Spinal cord (tissue), 10 donors: Measurements from ENCODE around the gene TRERF1. TPM values are rescaled to one million over a fixed set of nuclear protein-coding genes. Genes with fewer than 3 reads are reported as not detected.

Source experiments
- DNase-seq, 6 donors: peaks; one replicate each; pipeline versions ENCODE4 v3.0.0 to v3.0.0-alpha.2; 2013 to 2015; ENCODE audit warnings: low spot score in 6 of 6, low read depth in 4 of 6
- H3K27ac ChIP-seq: one replicate; pipeline ENCODE4 v1.5.1; 2013; ENCODE audit warnings: low read depth, low read length, control low read depth
- H3K27me3 ChIP-seq: one replicate; pipeline ENCODE4 v1.6.1; 2013; ENCODE audit warnings: low read length; ENCODE audit not compliant: control insufficient read depth, insufficient read depth
- H3K36me3 ChIP-seq: one replicate; pipeline ENCODE4 v1.6.1; 2013; ENCODE audit warnings: low read length; ENCODE audit not compliant: control insufficient read depth, insufficient read depth
- H3K4me1 ChIP-seq: one replicate; pipeline ENCODE4 v1.6.1; 2013; ENCODE audit warnings: low read length; ENCODE audit not compliant: control insufficient read depth, insufficient read depth
- H3K4me3 ChIP-seq: one replicate; pipeline ENCODE4 v1.5.1; 2013; ENCODE audit warnings: low read depth, low read length, control low read depth
- H3K9me3 ChIP-seq: one replicate; pipeline ENCODE4 v1.6.1; 2013; ENCODE audit warnings: low read length; ENCODE audit not compliant: control insufficient read depth, insufficient read depth
- WGBS: methylation state at CpG from one replicate; pipeline ENCODE4 v1.1.5; 2013; ENCODE audit warnings: missing lambda C conversion rate; ENCODE audit not compliant: insufficient coverage; 5-methylcytosine and 5-hydroxymethylcytosine counted together
- polyA plus RNA-seq, 2 donors: library from polyadenylated mRNA; unstranded; fragments of 120-200 nt; gene quantifications; one replicate each; pipeline ENCODE4 v1.2.1, GENCODE V29; 2013; ENCODE audit not compliant: insufficient read length in 2 of 2
- total RNA-seq, 2 donors: library from RNA; depleted of rRNA in 1 of 2; stranded (reverse); fragments of 120-200 nt in 1 of 2; fragments of >200 nt in 1 of 2; gene quantifications; one replicate each; pipeline versions ENCODE4 v1.2.3 to v1.2.4, GENCODE V29; 2013 to 2014
- donor health status: healthy.

Gene TRERF1
- total and polyA plus RNA-seq, 4 donors, result 4.8 to 9.4 (median 7.4) TPM

DNA sequence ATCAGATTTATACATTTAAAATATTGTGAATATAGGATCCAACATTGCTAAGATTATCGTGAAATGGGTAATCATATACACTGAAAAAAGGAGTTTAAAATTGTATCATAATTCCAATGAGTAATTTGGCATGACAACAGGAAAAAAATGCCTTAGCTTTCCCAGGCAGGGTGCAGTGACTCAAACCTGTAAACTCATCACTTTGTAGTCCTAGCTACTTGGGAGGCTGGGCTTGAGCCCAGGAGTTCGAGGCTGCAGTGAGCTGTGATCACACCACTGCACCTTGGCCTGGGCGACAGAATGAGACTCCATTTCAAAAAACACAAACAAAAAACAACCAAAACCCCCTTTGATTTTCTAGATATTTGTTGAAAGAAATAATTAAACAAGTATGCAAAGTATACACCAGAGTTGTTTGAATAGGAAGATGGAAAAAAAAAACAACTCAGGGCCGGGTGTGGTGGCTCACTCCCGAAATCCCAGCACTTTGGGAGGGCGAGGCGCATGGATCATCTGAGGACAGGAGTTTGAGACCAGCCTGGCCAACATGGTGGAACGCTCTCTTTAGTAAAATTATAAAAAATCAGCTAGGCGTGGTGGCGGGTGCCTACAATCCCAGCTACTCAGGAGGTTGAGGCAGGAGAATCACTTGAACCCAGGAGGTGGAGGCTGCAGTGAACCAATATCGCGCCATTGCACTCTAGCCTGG lies 98.7 kb downstream of the TRERF1 start:
- WGBS, result 94% methylated on average over 7 of the region's 12 CpGs
- no peak for DNase-seq
- Histone ChIP-seq H3K9me3 (no peaks in the 10 kb centered on the region), H3K36me3 (no peaks in the 10 kb centered on the region), H3K27ac (no peak overlapping the region), H3K4me1 (no peaks in the 10 kb centered on the region), H3K4me3 (no peak overlapping the region), H3K27me3 (no peaks in the 10 kb centered on the region)

- WGBS, result 90% methylated on average over 2 of the region's 3 CpGs
- no peaks in the 10 kb centered on the region for H3K4me1 ChIP-seq
- no peak overlapping the region for H3K4me3 ChIP-seq
- no peaks in the 10 kb centered on the region for H3K9me3 ChIP-seq
- H3K27me3 ChIP-seq, result no peaks in the 10 kb centered on the region
- H3K36me3 ChIP-seq, result no peaks in the 10 kb centered on the region
- H3K27ac ChIP-seq, result no peak overlapping the region
- peak in 1 of 6 donors; percentile 46 for DNase-seq
These were observed 100.8 kb downstream of the TRERF1 start for GRCh38 chr6:42350911-42351310.

DNA sequence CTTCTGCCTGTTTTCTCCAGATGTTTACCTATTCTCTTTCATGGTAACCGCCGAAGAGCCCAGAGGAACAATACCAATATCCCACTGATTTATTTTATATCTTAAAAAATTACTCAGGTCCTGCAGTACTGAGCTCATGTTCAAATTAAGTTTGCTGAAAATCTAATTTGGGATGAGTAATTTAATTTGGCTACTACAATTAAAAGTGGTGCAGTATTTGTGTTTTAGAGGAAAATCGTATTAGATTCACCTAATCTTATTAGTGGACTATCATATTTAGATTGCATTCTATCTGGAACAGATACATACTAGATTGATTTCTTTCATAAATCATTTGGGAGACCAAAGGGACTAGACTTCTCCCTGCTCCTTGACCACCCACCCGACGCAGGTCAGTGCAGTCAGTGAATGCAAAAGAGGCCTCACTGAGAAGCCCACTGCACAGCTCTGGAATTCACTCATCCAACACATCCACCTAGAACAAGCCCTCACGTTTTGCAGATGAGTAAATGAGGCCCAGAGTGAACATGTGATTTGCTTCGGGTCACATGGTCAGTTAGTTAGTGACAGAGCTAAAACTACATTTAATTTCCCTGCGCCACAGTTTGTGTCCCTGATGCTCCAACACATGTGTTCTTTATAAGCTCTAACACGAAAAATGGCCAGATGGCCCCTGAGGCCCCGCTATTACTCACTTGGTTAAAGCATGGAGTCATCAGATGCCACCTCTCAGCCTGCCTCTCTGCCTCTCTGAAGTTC lies 101.8 kb downstream of the TRERF1 start:
- Histone ChIP-seq H3K36me3 (no peaks in the 10 kb centered on the region), H3K9me3 (no peaks in the 10 kb centered on the region), H3K4me1 (no peaks in the 10 kb centered on the region), H3K27ac (no peak overlapping the region), H3K27me3 (no peaks in the 10 kb centered on the region), H3K4me3 (no peak overlapping the region)
- DNase-seq, result peak in 1 of 6 donors; percentile 24
- 81% methylated on average over 3 of the region's 10 CpGs for WGBS

- no peak for DNase-seq
- Histone ChIP-seq H3K4me1 (no peaks in the 10 kb centered on the region), H3K36me3 (peaks cover 3% of the 10 kb centered on the region), H3K4me3 (no peak overlapping the region), H3K27ac (no peak overlapping the region), H3K9me3 (no peaks in the 10 kb centered on the region), H3K27me3 (no peaks in the 10 kb centered on the region)
- 72% methylated on average over 3 of the region's 7 CpGs for WGBS
These were observed 104.3 kb downstream of the TRERF1 start for GRCh38 chr6:42347456-42347855.

DNA sequence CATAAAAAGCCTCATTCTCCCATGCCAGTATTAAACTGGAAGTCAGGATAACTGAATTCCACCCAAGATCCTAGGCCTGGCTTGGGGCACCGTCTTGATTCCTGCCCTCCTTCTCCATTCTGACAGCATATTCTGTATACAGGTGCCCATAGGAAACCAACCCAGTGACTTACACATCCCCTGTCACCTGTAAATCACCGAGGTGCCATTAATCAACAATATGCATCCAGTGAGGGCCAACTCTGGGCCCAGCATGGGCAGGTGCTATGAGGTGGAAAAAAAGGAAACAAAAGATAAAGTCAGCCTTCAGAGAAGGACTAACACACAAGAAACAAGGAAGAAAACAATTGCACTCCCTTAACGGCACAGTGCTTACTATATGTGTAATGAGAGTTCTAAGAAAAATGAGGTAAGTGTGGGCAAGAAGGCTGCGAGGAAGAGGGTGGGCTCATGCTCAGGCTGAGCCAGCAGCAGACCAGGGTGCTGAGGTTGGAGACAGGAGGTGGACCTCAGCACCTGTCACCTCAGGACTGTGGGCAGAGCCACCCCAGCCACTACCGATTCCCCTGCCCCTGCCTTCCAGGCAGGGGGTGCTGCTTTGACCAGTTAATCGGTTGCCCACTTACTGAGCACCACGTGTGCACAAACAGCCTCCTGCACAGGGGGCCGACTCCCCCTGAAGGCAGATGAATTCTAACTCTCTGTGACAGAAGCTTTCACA lies 105.9 kb downstream of the TRERF1 start:
- Histone ChIP-seq H3K27me3 (no peaks in the 10 kb centered on the region), H3K4me1 (no peaks in the 10 kb centered on the region), H3K9me3 (no peaks in the 10 kb centered on the region), H3K4me3 (no peak overlapping the region), H3K27ac (no peak overlapping the region), H3K36me3 (peaks cover 3% of the 10 kb centered on the region)
- no peak for DNase-seq
- 76% methylated on average over 7 of the region's 8 CpGs for WGBS

GRCh38 chr6:42344756-42345155 lies 107.0 kb downstream of the TRERF1 start:
- no peaks in the 10 kb centered on the region for H3K9me3 ChIP-seq
- H3K36me3 ChIP-seq, result peaks cover 3% of the 10 kb centered on the region
- H3K27me3 ChIP-seq, result no peaks in the 10 kb centered on the region
- no peak for DNase-seq
- H3K4me3 ChIP-seq, result no peak overlapping the region
- WGBS, result no CpG with 5 or more reads among the region's 1 CpG
- no peak overlapping the region for H3K27ac ChIP-seq
- H3K4me1 ChIP-seq, result no peaks in the 10 kb centered on the region

GRCh38 chr6:42341771-42342553 lies 109.8 kb downstream of the TRERF1 start:
- peaks cover 2% of the 10 kb centered on the region for H3K4me1 ChIP-seq
- H3K27ac ChIP-seq, result no peak overlapping the region
- peak in 2 of 6 donors; percentile 10 to 72 for DNase-seq
- H3K4me3 ChIP-seq, result no peak overlapping the region
- no peaks in the 10 kb centered on the region for H3K27me3 ChIP-seq
- 94% methylated on average over 2 of the region's 3 CpGs for WGBS
- peaks cover 3% of the 10 kb centered on the region for H3K36me3 ChIP-seq
- no peaks in the 10 kb centered on the region for H3K9me3 ChIP-seq

DNA sequence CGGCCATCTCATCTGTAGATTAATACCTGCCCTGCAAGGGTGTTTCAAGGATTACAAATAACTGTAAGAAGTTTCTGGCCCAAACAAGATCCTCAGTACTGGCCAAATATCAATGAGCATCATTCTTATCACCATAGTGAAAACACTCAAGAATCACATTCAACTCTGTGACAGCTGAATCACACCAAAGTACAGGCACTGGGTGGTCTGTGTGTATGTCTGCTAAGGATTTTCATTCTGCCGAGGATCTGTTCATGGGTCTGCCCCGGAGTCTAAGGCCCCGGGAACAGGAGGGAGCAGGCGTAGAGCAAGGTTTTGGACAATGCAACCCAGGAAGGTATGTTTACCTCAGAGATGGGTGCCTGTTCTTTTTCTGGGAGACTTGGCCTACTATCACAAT lies 110.5 kb downstream of the TRERF1 start:
- H3K4me1 ChIP-seq, result peaks cover 3% of the 10 kb centered on the region
- no peaks in the 10 kb centered on the region for H3K9me3 ChIP-seq
- H3K27me3 ChIP-seq, result no peaks in the 10 kb centered on the region
- H3K27ac ChIP-seq, result no peak overlapping the region
- peaks cover 3% of the 10 kb centered on the region for H3K36me3 ChIP-seq
- 60% methylated on average over 4 of the region's 5 CpGs for WGBS
- no peak overlapping the region for H3K4me3 ChIP-seq
- no peak for DNase-seq

DNA sequence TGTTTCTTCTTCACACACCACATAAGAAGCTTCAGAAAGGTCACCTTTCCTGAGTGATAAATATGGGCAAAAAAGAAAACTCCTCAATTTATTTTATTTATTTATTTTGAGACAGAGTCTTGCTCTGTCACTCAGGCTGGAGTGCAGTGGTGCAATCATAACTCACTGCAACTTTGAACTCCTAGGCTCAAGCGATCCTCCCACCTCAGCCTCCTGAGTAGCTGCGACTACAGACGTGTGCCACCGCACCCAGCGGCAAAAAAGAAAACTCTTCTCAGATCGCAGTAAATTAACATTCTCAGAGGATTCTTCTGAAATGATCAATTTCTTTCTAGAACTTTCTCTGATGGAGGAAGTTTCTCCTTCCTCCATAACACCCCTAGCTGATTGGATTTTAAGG lies 111.2 kb downstream of the TRERF1 start:
- Histone ChIP-seq H3K9me3 (no peaks in the 10 kb centered on the region), H3K27ac (no peak overlapping the region), H3K4me3 (no peak overlapping the region), H3K27me3 (no peaks in the 10 kb centered on the region), H3K4me1 (peaks cover 3% of the 10 kb centered on the region), H3K36me3 (peaks cover 3% of the 10 kb centered on the region)
- 100% methylated on average over 1 of the region's 6 CpGs for WGBS
- DNase-seq, result no peak
